ENCODE results near the gene CACNG3.

The CACNG3 gene

DNA sequence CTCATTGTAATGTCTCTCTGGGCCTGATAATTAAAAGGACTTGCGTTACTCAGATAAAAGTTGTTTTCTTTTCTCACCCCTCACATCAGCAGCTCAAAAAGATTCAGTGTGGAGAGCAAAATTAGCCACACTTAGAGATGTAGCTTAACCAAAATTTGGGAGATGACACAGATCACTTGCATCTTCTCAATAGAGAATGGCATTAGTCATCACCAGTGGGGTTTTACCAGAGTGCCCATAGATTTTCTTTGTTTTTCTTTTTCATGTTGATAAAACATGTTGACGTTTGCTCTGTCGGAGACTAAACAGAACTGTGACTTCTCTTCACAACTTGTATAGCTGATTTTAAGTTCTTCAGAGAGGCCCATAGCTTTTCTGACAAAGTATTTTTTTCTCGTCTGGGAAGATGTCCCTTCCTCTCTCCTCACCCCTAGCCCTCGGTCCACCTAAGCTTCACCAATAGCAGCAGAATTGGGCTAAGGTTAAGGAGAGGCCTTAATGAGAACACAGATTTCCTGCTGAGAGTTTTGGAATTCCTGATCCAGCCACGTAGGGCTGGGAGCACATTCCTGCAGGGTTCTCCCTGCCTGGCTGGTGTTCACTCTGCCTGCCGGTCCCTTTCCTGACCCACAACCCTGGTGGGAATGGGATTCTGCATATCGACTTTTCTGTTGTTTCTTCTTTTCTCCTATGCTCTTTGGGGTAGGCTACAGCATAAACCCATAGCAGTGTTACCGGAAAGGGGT lies 92.6 kb downstream of the CACNG3 start:
- TF ChIP-seq, protein P1, sequence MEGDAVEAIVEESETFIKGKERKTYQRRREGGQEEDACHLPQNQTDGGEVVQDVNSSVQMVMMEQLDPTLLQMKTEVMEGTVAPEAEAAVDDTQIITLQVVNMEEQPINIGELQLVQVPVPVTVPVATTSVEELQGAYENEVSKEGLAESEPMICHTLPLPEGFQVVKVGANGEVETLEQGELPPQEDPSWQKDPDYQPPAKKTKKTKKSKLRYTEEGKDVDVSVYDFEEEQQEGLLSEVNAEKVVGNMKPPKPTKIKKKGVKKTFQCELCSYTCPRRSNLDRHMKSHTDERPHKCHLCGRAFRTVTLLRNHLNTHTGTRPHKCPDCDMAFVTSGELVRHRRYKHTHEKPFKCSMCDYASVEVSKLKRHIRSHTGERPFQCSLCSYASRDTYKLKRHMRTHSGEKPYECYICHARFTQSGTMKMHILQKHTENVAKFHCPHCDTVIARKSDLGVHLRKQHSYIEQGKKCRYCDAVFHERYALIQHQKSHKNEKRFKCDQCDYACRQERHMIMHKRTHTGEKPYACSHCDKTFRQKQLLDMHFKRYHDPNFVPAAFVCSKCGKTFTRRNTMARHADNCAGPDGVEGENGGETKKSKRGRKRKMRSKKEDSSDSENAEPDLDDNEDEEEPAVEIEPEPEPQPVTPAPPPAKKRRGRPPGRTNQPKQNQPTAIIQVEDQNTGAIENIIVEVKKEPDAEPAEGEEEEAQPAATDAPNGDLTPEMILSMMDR (IDR thresholded peaks at IDR 0.05; ENCODE audit: insufficient read depth, low read depth, low read length, missing control alignments), result no peak
- H3K4me3 ChIP-seq (ENCODE audit: low read depth, low read length), result no peak overlapping the region
- no peak for DNase-seq (ENCODE audit: low read depth)

DNA sequence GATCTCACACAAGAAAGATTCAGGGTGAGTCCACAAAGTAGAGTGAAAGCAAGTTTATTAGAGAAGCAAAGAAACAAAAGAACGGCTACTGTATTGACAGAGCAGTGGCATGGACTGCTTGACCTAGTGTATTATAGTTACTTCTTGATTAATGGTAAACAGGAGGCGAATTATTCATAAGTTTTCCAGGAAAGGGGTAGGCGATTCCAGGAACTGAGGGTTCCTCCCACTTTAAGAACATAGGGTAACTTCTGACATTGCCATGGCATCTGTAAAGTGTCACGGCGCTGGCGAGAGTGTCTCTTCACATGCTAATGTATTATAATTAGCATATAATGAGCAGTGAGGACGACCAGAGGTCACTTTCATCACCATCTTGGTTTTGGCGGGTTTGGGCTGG lies 93.2 kb downstream of the CACNG3 start:
- TF ChIP-seq, protein P1 (IDR thresholded peaks at IDR 0.05; ENCODE audit: insufficient read depth, low read depth, low read length, missing control alignments), result no peak
- no peak for DNase-seq (ENCODE audit: low read depth)
- no peak overlapping the region for H3K4me3 ChIP-seq (ENCODE audit: low read depth, low read length)

DNA sequence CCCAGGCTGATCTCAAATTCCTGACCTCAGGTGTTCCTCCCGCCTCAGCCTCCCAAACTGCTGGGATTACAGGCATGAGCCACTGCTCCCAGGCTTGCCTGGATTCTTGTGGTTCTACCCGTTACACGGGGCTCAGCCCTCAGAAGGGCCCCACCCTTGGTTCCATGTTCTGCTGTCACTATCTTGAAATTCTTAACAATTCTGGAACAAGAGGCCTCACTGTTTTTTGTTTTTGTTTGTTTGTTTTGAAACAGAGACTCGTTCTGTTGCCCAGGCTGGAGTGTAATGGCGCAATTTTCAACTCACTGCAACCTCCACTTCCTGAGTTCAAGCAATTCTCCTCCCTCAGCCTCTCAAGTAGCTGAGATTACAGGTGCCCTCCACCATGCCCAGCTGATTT lies 96.6 kb downstream of the CACNG3 start:
- no peak for DNase-seq (ENCODE audit: low read depth)
- TF ChIP-seq, protein P1 (IDR thresholded peaks at IDR 0.05; ENCODE audit: insufficient read depth, low read depth, low read length, missing control alignments), result no peak
- no peak overlapping the region for H3K4me3 ChIP-seq (ENCODE audit: low read depth, low read length)

DNA sequence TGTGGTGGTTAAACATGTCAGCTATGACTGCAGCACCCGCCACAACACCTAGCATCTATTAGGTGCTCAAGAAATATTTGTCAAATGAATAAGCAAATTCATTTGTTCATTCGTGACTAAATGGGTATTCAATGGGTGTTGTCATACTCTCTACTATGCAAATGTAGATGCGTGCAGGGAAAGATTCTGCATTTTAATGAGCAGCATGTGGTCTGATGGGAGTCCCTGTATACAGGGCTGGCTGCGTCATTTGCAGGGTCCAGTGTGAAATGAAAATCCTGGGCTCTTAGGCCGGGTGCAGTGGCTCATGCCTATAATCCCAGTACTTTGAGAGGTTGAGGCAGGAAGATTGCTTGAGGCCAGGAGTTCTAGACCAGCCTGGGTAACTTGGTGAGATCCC lies 97.5 kb downstream of the CACNG3 start:
- no peak overlapping the region for H3K4me3 ChIP-seq (ENCODE audit: low read depth, low read length)
- TF ChIP-seq, protein P1 (IDR thresholded peaks at IDR 0.05; ENCODE audit: insufficient read depth, low read depth, low read length, missing control alignments), result no peak
- DNase-seq (ENCODE audit: low read depth), result no peak

DNA sequence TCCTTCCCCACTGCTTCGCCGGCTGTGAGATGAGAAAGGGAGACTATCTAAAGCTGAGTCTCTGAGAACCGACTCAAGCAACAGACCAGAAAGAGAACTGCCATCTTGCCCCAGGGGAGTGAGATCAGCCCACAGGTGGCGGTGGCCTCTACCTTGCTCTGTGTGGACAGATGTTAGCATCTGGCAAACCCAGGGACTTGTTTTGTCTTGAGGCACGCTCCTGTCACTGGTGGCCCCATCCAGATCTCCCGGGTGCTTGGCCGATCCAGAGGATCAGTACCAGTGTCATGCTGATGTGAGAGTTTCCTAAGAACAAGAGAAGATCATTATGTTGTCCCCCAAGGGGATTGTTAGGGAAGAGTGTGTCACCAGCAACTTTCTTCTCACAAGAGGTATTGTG lies 101.4 kb downstream of the CACNG3 start:
- TF ChIP-seq, protein P1 (IDR thresholded peaks at IDR 0.05; ENCODE audit: insufficient read depth, low read depth, low read length, missing control alignments), result no peak
- DNase-seq (ENCODE audit: low read depth), result no peak

DNA sequence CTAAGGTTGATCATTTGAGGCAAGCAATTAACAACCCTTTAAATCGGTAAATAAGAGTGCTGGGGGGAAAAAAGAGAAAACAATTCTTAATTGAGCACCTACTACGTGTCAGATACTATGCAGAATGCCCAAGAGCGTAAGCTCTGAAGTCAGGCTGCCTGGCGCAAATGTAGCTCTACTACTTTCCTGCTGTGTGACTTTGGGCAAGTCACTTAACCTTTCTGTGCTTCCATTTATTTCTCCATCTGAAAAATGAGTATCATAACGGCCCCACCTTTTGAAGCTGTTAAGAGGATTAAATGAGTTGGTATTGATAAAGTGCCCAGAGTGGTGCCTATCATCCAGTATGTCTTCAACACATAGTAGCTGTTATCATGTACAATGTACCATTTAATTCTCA lies 102.0 kb downstream of the CACNG3 start:
- H3K4me3 ChIP-seq (ENCODE audit: low read depth, low read length), result no peak overlapping the region
- no peak for DNase-seq (ENCODE audit: low read depth)
- TF ChIP-seq, protein P1 (IDR thresholded peaks at IDR 0.05; ENCODE audit: insufficient read depth, low read depth, low read length, missing control alignments), result no peak

More for the DNA sequence above, 101.4 kb downstream of the CACNG3 start:
- no peak overlapping the region for H3K4me3 ChIP-seq (ENCODE audit: low read depth, low read length)

DNA sequence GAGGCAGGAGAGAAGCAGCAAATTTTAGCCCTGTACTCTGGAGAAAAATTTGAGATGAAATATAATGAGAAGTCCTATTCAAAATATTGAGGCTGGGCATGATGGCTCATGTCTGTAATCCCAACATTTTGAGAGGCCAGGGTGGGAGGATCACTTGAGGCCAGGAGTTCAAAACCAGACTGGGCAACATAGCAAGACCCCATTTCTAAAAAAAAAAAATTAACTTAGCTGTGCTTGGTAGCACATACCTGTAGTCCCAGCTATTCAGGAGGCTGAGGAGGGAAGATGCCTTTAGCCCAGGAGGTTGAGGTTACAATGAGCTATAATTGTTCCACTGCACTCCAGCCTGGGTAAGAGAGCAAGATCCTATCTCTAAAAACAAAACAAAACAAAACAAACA lies 103.4 kb downstream of the CACNG3 start:
- TF ChIP-seq, protein P1 (IDR thresholded peaks at IDR 0.05; ENCODE audit: insufficient read depth, low read depth, low read length, missing control alignments), result no peak
- H3K4me3 ChIP-seq (ENCODE audit: low read depth, low read length), result no peak overlapping the region

More for the DNA sequence above, 103.4 kb downstream of the CACNG3 start:
- DNase-seq (ENCODE audit: low read depth), result no peak
